ENCODE measurements around the gene OR1K1.

OR1K1 gene

DNA sequence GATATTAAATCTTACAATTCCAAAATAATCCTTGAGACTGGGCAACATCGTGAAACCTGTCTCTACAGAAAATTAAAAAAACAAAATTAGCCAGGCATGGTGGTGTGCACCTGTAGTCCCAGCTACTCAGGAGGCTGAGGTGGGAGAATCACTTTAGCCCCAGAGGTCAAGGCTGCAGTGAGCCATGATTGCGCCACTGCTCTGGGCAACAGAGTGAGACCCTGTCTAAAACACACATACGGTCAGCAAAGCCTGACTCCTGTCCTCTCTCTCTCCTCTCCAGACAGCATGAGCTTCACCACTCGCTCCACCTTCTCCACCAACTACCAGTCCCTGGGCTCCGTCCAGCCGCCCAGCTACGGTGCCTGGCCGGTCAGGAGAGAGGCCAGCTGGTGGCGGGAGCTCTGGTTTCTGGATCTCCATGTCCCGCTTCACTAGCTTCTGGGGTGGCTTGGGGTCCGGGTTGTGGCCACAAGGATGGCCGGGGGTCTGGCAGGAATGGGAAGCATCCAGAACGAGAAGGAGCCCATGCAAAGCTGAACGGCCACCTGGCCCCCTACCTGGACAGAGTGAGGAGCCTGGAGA is 37.4 kb downstream of the OR1K1 start:
- TF ChIP-seq FOXP2 (optimal IDR thresholded peaks at IDR 0.05; ENCODE audit: borderline replicate concordance, extremely low read depth, extremely low read length, insufficient read depth) (no peak), POLR2AphosphoS5 (IDR thresholded peaks at IDR 0.05; ENCODE audit: low read depth, low read length) (no peak), TAF1 (IDR thresholded peaks at IDR 0.05; ENCODE audit: borderline replicate concordance, insufficient read depth, low read length) (no peak), SIN3A (IDR thresholded peaks at IDR 0.05; ENCODE audit: borderline replicate concordance, insufficient read depth, low read length) (no peak)
- TF ChIP-seq, protein P1, sequence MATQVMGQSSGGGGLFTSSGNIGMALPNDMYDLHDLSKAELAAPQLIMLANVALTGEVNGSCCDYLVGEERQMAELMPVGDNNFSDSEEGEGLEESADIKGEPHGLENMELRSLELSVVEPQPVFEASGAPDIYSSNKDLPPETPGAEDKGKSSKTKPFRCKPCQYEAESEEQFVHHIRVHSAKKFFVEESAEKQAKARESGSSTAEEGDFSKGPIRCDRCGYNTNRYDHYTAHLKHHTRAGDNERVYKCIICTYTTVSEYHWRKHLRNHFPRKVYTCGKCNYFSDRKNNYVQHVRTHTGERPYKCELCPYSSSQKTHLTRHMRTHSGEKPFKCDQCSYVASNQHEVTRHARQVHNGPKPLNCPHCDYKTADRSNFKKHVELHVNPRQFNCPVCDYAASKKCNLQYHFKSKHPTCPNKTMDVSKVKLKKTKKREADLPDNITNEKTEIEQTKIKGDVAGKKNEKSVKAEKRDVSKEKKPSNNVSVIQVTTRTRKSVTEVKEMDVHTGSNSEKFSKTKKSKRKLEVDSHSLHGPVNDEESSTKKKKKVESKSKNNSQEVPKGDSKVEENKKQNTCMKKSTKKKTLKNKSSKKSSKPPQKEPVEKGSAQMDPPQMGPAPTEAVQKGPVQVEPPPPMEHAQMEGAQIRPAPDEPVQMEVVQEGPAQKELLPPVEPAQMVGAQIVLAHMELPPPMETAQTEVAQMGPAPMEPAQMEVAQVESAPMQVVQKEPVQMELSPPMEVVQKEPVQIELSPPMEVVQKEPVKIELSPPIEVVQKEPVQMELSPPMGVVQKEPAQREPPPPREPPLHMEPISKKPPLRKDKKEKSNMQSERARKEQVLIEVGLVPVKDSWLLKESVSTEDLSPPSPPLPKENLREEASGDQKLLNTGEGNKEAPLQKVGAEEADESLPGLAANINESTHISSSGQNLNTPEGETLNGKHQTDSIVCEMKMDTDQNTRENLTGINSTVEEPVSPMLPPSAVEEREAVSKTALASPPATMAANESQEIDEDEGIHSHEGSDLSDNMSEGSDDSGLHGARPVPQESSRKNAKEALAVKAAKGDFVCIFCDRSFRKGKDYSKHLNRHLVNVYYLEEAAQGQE (IDR thresholded peaks at IDR 0.05; ENCODE audit: insufficient read depth in 1 of 2, low read depth in 2 of 2, low read length in 2 of 2) = no peak

DNA sequence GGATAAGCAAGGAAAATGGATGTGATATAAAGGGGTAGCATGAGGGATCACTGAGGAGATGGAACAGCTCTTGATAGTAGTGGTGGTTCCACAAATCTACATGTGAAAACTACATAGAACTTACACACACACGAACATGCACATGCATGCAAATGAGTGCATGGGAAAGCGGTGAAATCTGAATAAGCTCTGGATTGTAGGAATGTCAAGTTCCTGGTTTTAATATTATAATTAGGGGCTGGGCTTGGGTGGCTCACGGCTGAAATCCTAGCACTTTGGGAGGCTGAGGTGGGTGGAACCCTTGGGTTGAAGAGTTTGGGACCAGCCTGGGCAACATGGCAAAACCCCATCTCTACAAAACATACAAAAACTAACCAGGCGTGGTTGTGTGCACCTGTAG is 41.6 kb downstream of the OR1K1 start:
- no peak for TF ChIP-seq FOXP2 (optimal IDR thresholded peaks at IDR 0.05; ENCODE audit: borderline replicate concordance, extremely low read depth, extremely low read length, insufficient read depth)
- TF ChIP-seq POLR2AphosphoS5 (IDR thresholded peaks at IDR 0.05; ENCODE audit: low read depth, low read length) = no peak
- no peak for TF ChIP-seq SIN3A (IDR thresholded peaks at IDR 0.05; ENCODE audit: borderline replicate concordance, insufficient read depth, low read length)
- TF ChIP-seq, protein P1 (IDR thresholded peaks at IDR 0.05; ENCODE audit: insufficient read depth in 1 of 2, low read depth in 2 of 2, low read length in 2 of 2) = no peak
- no peak for TF ChIP-seq TAF1 (IDR thresholded peaks at IDR 0.05; ENCODE audit: borderline replicate concordance, insufficient read depth, low read length)

- TF ChIP-seq FOXP2 (optimal IDR thresholded peaks at IDR 0.05; ENCODE audit: borderline replicate concordance, extremely low read depth, extremely low read length, insufficient read depth) = no peak
- no peak for TF ChIP-seq POLR2AphosphoS5 (IDR thresholded peaks at IDR 0.05; ENCODE audit: low read depth, low read length)
- TF ChIP-seq, protein P1 (IDR thresholded peaks at IDR 0.05; ENCODE audit: insufficient read depth in 1 of 2, low read depth in 2 of 2, low read length in 2 of 2) = no peak
- no peak for TF ChIP-seq SIN3A (IDR thresholded peaks at IDR 0.05; ENCODE audit: borderline replicate concordance, insufficient read depth, low read length)
- no peak for TF ChIP-seq TAF1 (IDR thresholded peaks at IDR 0.05; ENCODE audit: borderline replicate concordance, insufficient read depth, low read length)
Measured at GRCh38 chr9:122844137-122844536, 44.2 kb downstream of the OR1K1 start.

- TF ChIP-seq FOXP2 (optimal IDR thresholded peaks at IDR 0.05; ENCODE audit: borderline replicate concordance, extremely low read depth, extremely low read length, insufficient read depth) (no peak), SIN3A (IDR thresholded peaks at IDR 0.05; ENCODE audit: borderline replicate concordance, insufficient read depth, low read length) (no peak)
Measured at GRCh38 chr9:122845116-122845515, 45.2 kb downstream of the OR1K1 start.

- TF ChIP-seq POLR2AphosphoS5 (IDR thresholded peaks at IDR 0.05; ENCODE audit: low read depth, low read length) (no peak), TAF1 (IDR thresholded peaks at IDR 0.05; ENCODE audit: borderline replicate concordance, insufficient read depth, low read length) (no peak), FOXP2 (optimal IDR thresholded peaks at IDR 0.05; ENCODE audit: borderline replicate concordance, extremely low read depth, extremely low read length, insufficient read depth) (no peak), SIN3A (IDR thresholded peaks at IDR 0.05; ENCODE audit: borderline replicate concordance, insufficient read depth, low read length) (no peak)
- TF ChIP-seq, protein P1 (IDR thresholded peaks at IDR 0.05; ENCODE audit: insufficient read depth in 1 of 2, low read depth in 2 of 2, low read length in 2 of 2) = no peak
Measured at GRCh38 chr9:122846371-122846940, 46.5 kb downstream of the OR1K1 start.

Measured in PFSK-1 (cell line).